HG02623 (cell line): Measurements from ENCODE around the gene KIRREL3.
"Not testable (repeated sequence)": the region's sequence is repeated elsewhere in the genome, so short reads cannot be mapped to it uniquely, and the experiment has no call there.

Experiments
- ATAC-seq: cut with Tn5 transposase; IDR thresholded peaks from one replicate; pipeline ENCODE4 v1.9.1; 2021; ENCODE audit warnings: moderate library complexity; ENCODE audit not compliant: unreplicated experiment

Gene KIRREL3

DNA sequence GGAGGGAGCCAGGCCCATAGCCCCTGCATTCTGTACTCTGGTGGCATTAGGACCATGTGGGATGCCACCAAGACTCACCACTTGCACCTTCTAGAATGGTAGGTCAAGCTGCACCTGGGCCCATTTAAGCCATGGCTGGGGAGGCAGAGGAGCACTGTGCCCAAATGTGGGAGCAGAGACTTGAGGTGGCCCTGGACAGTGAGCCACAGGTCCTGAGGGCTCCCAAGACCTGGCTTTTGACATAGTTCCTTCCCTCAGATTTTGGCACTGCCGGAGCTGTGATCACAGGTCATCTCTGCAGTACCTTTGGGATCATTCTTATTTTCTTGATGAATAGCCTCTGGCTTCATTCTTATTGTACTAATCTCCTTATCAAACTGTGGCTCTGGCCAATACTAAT lies 601.8 kb downstream of the KIRREL3 start:
- ATAC-seq, result no peak

DNA sequence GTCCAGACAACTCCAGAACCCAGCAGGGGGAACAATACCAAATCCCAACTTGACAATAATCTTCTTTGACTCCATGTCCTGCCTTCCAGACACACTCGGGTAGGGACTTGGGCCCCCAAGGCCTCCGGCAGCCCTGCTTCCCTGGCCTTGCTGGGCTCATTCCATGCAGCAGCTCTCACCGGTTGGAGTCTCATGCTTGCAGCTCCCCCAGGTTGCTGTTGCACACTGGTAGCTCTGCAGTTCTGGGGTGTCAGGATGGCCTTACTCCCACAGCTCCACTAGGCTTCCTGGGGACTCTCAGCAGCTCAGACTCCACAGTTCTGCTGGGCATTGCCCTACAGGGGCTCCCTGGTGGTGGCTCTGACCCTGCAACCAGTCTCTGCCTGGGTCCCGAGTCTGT lies 602.3 kb downstream of the KIRREL3 start:
- no peak for ATAC-seq

DNA sequence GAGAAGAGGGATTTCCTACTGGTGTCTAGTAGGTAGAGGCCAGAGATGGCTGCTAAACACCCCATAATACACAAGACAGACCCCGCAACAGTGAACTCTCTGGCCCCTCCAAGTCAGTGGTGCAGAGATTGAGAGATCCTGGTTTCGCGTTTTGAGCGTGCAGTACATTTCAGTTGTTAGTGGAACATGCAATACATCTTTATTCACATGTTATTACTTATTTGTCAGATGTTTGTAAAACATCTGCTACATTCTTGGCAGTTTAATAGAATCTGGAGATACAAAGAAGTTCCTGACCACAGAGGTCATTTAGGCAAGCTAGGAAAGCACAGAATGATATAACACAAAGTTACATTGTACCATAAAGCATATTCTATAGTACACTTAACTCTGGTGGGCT lies 603.6 kb downstream of the KIRREL3 start:
- ATAC-seq, result no peak

DNA sequence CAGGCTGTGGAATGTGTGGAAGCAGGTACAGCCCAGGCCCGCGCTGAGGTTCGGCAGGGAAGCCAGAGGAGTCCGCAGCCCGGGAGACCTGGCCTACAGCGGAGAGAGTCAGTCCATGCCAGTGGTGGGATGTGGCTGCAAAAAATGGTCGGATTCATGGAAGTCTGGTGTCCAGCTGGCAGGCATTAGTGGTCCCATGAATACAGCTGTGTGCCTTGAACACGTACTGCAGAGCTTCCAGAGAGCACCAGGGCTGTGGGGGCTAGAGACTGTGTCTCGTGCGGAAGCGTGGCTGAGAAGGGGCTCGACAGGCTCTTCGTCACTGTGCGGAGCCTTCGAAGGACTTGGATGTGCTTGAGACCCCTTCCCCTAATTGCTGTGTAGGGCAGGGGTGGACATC lies 604.3 kb downstream of the KIRREL3 start:
- ATAC-seq, result not testable (repeated sequence)

DNA sequence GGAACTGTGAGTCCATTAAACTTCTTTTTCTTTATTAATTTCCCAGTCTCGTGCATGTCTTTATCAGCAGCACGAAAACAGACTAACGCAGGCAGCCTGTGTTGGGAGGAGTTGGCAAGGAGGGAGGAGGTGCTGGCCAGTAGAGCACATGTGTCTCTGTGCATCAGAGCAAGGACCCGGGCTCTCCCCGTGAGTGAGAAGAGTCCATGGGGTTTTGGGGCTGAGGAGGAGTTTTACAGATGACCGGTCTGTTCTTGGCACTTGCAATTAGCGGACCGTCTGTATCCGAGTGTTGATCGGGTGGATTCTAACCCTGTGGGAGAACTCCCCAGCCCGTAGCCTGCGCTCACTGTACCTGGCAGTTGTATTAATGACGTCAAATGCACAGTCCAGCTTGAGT lies 604.8 kb downstream of the KIRREL3 start:
- ATAC-seq, result not testable (repeated sequence)

DNA sequence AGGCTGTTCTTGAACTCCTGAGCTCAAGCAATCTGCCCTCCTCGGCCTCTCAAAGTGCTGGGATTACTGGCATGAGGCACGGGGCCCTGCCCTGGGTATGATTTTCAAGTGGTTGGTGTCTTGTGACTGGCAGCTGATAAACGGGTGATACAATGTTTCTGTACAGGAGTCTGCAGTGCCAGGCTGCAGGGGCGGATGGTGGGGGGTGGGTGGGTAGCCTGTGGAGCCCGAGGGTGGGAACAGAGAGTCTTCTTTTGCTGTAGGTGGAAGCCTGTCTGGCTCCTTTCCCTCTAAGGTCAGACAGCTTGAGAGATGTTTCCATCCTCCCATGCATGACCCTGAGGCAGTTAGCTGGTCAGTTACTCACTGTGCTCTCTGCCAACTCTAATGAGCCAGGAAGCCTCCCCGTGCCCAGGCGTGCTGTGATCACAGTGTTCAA lies 605.9 kb downstream of the KIRREL3 start:
- ATAC-seq, result not testable (repeated sequence)

DNA sequence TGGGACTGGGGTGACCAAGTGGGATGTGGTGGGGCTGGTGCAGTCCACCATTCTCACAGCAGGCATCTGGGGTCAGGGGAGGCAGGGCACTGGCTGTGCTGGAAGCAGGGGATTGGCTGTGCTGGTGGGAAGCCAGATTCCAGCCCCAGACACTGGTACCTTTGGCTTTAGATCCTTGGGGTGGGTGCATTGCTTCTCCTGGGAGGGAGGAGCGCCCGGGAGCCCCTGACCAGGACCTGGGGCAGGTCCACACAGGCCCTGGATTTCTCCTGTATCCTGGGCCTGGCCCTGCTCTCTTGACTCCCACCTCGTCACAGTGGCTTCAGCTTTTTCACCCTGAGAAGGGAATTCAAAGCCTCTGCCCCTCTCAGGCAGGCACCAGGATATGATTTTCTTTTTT lies 606.5 kb downstream of the KIRREL3 start:
- no peak for ATAC-seq

DNA sequence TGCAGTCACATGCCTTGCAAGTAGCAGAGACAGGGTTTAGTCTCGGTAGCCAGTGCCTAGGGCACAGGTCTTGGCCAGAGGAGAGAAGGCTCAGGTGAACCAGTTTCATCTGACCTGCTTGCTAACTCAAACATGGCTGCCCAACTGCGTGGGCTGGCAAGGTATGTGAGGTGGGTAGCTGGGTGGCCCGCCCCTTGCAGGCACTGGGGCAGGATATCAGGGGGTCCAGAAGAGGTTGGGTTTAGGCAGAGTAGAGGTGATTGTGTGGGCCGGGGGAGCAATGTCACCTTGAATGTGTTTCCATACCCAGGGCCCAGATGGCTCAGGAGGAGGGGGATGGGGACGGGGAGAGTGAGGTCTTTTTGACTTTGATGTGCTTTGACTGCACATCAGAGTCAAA lies 607.4 kb downstream of the KIRREL3 start:
- ATAC-seq, result no peak

DNA sequence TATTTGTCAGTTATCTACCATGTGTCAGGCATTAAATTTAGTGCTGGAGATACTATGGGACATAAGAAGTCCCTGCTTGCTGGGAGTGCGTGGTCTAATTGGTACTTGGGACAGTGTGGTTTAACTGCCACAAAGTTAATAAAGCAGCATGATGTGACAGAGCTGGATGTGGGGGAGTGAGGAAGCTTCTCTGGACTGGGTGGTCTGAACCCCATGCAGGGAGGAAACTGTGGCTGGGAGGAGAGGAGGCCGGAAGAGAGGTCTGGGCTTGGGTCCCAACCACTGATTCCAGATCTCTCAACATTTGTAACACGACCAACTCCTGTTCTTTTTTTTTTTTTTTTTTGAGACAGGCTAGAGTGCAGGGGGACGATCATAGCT lies 607.9 kb downstream of the KIRREL3 start:
- peak; percentile 14 for ATAC-seq

DNA sequence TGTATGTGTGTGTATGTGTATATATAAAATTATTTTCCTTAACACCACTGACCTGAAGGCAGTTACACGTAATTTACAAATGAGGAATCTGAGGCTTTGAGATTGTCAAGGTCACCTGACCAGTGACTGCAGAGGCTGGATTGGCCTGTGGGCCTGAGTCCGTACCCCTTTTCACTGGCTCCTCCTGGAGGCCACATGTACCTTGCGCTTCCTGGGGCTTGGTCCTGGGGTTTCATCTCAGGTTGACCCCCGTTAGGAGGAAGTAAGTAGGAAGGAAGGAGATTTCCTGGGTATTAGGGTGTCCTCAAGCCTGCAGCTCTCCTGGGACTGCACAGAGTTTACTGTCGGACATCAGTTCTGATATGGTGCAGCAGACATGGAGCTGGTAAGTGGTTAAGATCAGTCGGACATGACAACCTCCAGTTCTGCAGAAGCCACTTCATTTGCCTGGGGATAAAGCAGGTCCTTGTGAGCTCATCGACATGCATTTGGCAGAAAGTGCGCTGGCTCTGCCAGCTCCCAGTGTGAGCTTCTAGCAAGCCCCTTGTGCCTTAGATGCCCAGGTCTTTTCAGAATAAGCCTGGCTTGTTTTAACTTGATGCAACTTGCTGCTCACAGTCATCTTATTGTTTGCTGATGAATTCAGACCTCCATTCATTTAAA lies 608.5 kb downstream of the KIRREL3 start:
- ATAC-seq, result peak; percentile 77

DNA sequence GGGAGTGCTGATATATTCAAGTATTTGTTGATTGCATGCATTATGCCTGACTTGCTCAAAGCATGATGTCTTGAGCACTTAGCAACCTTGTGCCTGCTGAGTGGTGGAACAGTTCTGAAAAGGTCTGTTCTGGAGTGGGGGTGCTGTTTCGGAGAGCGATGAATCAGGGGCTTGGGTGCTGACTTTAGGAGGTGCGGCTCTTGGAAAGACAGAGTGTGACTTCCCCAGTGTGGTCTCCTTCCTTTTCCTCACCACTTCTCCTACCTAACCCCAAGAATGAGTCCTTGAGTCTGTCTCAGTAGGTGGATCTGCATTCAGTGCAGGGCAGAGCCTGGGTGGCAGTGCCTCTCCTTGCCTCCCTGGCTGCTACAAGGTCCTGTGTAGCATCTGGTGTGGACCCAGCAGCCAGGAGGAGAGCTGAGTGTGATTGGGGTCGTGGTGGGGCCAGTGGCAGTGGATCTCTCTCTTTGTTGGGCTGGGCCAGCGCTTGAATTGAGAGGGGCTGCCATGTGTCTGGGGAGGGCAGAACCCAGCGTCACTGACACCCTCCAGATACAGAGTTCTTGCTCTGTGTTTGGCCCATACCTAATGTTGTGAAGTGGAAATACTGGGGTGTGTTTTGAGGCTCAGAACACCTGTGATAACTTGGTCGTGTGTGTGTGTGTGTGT lies 609.1 kb downstream of the KIRREL3 start:
- no peak for ATAC-seq

DNA sequence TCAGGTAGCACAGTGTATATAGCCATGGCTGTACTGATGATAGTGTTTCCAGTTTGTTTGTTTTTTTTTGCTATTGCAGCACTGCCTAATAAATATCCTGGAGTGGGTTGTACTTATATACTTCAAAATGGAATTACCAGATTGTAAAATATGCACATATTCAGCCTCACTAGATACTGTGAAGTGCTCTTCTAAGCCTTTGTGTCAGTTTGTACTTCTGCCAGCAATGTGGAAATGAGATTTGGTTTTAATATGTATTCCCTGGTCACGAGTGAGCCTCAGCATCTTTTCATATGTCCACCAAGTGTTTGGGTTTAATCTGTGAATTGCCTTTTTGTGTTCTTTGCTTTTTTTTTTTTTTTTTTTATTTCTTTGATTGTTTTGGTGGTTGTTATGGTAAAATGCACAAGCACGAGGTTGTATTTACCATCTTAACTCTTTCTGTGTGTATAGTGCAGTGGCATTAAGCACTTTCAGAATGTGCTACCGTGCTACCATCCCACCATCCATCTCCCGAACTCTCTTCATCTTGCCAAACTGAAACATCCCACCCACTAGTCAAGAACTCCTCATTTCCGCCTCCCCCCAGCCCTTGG lies 610.2 kb downstream of the KIRREL3 start:
- ATAC-seq, result no peak

DNA sequence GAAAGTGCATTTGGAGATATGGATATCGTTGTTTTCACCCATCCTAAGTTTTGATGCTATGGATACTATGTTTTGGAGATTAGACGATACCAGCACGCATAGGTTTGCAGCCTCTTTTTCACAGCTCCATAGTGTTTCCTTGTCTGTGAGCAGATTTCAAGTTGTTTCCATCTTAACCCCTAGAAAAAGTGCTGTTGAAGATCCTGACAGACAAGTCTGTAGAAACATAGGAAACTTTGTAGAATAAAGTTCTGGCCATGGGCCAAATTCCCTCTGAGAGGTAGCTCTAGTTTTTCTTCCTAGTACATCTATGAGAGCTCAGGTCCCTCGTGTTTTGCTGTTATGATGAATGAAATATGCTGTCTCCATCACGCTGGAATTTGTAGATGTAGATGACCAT lies 612.7 kb downstream of the KIRREL3 start:
- no peak for ATAC-seq

DNA sequence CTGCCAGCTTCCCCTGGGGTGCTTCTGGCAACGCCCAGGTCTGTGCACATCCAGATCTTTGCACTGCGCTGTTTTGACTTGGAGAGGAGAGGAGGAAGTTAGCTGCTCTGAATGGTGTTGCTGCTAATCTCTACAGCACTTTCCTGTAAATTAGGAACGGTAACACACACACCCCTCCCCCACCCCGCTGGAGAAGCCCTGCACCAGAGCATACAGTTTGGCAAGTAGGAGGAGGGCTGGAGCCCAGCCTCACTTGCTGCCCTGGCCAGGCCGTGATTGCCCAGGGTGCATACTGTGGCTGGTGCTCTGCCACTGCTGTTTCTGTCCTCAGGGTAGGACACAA lies 613.9 kb downstream of the KIRREL3 start:
- ATAC-seq, result not testable (repeated sequence)

DNA sequence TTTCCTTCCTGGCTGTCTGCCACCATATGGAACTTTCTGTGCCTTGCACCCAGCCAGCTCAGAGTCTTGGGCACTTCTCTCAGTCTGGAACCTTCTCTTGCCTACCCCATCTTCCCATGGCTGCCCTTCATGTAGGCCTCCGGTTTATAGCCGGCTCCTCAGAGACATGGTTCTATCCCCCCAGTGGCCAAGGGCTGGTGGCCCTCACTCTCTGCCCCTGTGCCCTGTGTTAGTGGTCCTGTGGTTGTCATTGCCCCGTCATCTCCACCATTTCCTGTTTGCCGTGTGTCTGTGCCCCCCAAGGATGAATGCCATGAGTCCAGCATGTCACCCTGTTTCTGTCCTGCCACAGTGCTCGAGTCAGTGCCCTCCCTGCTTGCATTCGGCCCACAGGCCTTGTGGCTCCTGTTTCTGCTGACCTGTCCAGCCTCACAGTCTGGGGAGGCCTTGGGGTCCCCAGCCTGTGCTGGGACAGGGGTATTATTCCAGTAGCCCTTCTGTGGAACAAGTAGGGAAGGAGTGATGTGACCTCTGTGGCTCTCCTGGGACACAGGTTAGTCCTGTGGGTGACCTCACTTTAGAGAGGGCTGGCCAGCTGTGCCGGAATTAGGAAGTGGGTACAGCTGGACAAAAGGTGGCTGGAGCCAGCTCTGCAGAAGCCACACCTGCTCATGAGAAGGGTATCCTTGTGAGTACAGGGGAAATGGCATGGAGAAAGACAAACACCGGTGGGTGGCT lies 614.4 kb downstream of the KIRREL3 start:
- no peak for ATAC-seq

DNA sequence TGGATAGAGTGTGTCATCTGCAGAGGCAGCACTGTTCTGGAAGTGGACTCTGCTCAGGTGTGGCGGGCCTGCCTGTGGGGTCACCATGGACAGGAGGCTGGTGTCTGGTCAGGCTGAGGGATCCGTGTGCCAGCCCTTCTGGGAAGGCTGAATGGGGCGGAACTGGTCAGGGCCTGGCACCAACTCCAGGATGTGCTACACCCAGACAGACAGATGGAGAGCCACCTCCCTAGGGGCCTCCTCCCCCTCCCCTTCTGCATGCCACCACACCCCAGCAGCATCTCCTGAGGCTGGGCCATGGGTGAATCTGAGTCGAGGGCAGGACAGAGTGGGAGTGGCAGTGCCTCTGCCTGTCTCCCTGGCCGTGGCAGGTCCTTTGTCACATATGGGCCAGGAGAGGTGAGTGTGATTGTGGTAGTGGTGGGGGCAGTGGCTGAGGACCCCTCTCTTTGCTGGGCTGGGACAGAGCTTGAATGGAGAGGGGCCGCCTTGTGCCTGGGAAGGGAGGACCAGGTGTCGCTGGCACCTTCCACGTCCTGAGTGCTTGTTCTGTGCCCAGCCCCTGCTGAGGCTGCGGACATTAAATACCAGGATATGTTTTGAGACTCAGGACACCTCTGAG lies 616.0 kb downstream of the KIRREL3 start:
- no peak for ATAC-seq

DNA sequence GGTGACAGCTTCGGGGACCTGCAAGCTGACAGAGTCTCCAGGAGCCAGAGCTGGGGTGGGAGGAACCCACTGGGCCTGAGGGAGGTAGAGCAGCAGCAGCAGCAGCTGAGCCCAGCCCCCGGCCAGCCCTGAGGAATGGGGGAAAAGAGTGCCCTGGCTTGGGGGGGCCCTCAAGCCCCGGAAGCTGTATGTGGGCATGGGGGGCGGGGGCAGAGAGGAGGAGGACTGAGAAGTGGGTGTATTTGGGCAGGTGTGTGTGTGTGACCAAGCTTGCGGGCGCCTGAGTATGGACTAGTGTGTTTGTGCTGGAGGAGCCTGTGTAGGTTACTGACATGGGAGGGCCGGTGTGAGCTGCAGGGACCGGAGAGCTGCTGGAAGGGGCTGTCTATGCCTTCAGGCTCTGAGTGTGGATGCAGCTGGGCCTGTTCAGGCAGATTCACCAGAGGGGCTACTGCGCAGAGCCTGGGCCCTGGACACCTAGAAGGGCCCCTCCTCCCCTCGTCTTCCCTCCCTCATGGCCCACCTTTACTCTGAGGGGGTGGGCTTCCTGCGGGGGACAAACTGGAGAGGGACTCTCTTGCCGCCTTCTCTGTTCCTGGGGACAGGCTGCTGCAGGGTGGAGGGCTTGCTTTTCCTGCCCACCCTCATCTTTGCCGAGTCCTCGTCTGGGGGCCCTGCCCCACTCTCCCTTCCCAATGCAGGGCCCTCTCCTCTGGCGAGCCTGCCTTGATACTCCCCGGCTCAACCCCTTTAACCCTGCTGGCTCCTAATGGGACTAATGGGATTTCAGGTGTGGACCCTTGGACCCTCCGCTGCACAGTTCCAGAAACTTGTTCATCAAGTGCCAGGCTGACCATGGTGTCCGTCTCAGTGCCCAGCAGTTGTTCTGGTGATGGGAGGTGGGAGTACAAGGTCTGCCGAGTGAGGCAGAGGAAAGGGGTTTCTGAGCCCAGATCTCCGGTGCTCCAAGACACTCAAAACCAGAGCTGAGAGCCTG lies 616.9 kb downstream of the KIRREL3 start:
- no peak for ATAC-seq

DNA sequence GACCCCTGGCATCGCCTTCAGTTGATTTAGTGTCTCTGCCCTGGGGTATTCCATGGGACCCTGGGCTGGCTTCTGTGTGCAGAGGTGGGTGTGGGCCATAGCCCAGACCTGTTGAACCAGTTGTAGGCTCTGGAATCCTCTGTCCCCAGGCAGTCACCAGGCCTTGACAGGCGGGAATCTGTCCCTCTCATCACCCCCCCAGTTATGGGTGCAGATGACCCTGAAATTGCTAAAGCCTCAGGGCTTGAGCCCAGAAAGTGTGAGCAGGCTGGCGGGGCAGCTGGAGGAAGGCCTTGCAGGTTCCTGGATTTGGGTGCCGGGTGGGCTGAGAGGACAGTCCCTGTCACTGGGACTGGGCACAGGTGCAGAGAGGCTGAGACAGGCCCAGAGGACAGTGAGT lies 617.9 kb downstream of the KIRREL3 start:
- not testable (repeated sequence) for ATAC-seq

DNA sequence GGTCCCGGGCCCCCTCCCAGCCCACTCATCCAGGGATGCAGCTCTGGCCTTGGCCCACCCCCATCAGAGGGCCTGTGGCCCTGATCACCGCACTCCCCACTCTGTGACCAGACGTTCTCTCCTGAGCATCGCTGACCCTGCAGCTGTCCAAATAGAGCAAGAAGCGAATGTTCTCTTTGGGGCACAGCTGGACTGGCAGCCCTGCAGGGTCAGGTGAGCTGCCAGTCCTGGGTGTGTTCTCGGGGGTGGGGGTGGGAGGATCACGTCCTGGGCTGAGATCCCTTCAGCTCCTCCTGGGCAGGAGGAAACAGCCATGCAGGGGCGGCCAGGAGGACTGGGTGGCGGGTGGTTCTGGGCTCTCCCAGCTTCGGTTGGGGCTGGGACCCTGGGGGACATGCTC lies 618.6 kb downstream of the KIRREL3 start:
- ATAC-seq, result not testable (repeated sequence)

DNA sequence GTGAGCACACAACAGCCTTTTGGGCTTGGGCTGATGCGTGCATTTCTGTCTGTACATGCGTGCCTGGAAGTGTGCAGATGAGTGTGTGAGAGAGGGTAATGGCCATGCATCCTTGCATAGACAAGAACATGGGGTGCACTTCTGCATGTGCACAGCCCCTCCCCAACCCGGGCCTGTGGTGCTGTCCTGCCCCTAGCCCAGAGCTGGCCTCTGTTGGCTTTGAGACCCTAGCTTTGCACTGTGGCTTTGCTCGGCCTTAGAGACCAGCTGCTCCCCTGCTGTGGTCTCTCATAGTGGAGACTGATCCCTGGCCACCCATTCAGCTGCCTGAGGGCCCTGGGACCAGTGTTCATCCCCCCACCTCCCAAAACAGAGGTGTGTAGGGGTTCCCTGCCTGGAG lies 619.7 kb downstream of the KIRREL3 start:
- no peak for ATAC-seq
